Gastrocnemius medialis (tissue), 4 donors: ENCODE measurements around the gene SCARB1.

Source experiments
- POLR2A ChIP-seq, 2 donors: fragments of 450-650 bp; IDR thresholded peaks; one replicate each; pipeline ENCODE4 v1.6.1; 2017; ENCODE audit warnings: antibody characterized with exemption in 2 of 2, mild to moderate bottlenecking in 2 of 2, moderate library complexity in 2 of 2
- TF ChIP-seq, protein P1 (sequence below), 5 experiments: fragments of 450-650 bp in 3 of 5; fragments of 200-600 bp in 2 of 5; sonication (generic) in 2 of 5; IDR thresholded peaks in 4 of 5; conservative IDR thresholded peaks in 1 of 5; 1 replicate in 4 of 5; 2 replicates in 1 of 5; pipeline ENCODE4 v1.5.1; 2016 to 2019; ENCODE audit warnings: antibody characterized with exemption in 5 of 5, mild to moderate bottlenecking in 3 of 5, moderate library complexity in 3 of 5

- TF ChIP-seq, protein P1, sequence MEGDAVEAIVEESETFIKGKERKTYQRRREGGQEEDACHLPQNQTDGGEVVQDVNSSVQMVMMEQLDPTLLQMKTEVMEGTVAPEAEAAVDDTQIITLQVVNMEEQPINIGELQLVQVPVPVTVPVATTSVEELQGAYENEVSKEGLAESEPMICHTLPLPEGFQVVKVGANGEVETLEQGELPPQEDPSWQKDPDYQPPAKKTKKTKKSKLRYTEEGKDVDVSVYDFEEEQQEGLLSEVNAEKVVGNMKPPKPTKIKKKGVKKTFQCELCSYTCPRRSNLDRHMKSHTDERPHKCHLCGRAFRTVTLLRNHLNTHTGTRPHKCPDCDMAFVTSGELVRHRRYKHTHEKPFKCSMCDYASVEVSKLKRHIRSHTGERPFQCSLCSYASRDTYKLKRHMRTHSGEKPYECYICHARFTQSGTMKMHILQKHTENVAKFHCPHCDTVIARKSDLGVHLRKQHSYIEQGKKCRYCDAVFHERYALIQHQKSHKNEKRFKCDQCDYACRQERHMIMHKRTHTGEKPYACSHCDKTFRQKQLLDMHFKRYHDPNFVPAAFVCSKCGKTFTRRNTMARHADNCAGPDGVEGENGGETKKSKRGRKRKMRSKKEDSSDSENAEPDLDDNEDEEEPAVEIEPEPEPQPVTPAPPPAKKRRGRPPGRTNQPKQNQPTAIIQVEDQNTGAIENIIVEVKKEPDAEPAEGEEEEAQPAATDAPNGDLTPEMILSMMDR (IDR thresholded peaks at IDR 0.05 in 4 of 5, conservative IDR thresholded peaks at IDR 0.05 in 1 of 5), result no peak
- TF ChIP-seq POLR2A (IDR thresholded peaks at IDR 0.05), result no peak
Observed at GRCh38 chr12:124750787-124751471, 112.7 kb downstream of the SCARB1 start.
